ENCODE results near the gene ATP11B.

Gene ATP11B

GRCh38 chr3:182891364-182891763, 98.1 kb downstream of the ATP11B start:
- no peaks in the 10 kb centered on the region for H3K4me1 ChIP-seq (ENCODE audit: control insufficient read depth, insufficient read depth, low read length)
- 0 out of 2 replicates have a peak, but pooled peaks cover 2% of the 10 kb centered on the region for H3K36me3 ChIP-seq (ENCODE audit: control insufficient read depth, insufficient read depth, low read length)
- H3K27me3 ChIP-seq (ENCODE audit: control insufficient read depth, insufficient read depth, low read length) = no peaks in the 10 kb centered on the region
- H3K9ac ChIP-seq (ENCODE audit: low read length) = no peak overlapping the region
- H3K27ac ChIP-seq (ENCODE audit: low read depth, low read length) = no peak overlapping the region
- H3K9me3 ChIP-seq (ENCODE audit: control insufficient read depth, insufficient read depth, low read depth, low read length) = no peaks in the 10 kb centered on the region
- H3K4me3 ChIP-seq (ENCODE audit: low read depth, low read length) = no peak overlapping the region

- no peaks in the 10 kb centered on the region for H3K4me1 ChIP-seq (ENCODE audit: control insufficient read depth, insufficient read depth, low read length)
- H3K27ac ChIP-seq (ENCODE audit: low read depth, low read length) = no peak overlapping the region
- no peaks in the 10 kb centered on the region for H3K27me3 ChIP-seq (ENCODE audit: control insufficient read depth, insufficient read depth, low read length)
- H3K36me3 ChIP-seq (ENCODE audit: control insufficient read depth, insufficient read depth, low read length) = 0 out of 2 replicates have a peak, but pooled peaks cover 2% of the 10 kb centered on the region
- H3K4me3 ChIP-seq (ENCODE audit: low read depth, low read length) = no peak overlapping the region
- no peaks in the 10 kb centered on the region for H3K9me3 ChIP-seq (ENCODE audit: control insufficient read depth, insufficient read depth, low read depth, low read length)
- H3K9ac ChIP-seq (ENCODE audit: low read length) = no peak overlapping the region
Measured at GRCh38 chr3:182892226-182892625, 98.9 kb downstream of the ATP11B start.

GRCh38 chr3:182895513-182896112, 102.3 kb downstream of the ATP11B start:
- Histone ChIP-seq H3K9ac (ENCODE audit: low read length) (no peak overlapping the region), H3K27me3 (ENCODE audit: control insufficient read depth, insufficient read depth, low read length) (no peaks in the 10 kb centered on the region), H3K4me3 (ENCODE audit: low read depth, low read length) (no peak overlapping the region), H3K27ac (ENCODE audit: low read depth, low read length) (no peak overlapping the region), H3K36me3 (ENCODE audit: control insufficient read depth, insufficient read depth, low read length) (no peaks in the 10 kb centered on the region), H3K4me1 (ENCODE audit: control insufficient read depth, insufficient read depth, low read length) (no peaks in the 10 kb centered on the region), H3K9me3 (ENCODE audit: control insufficient read depth, insufficient read depth, low read depth, low read length) (no peaks in the 10 kb centered on the region)

DNA sequence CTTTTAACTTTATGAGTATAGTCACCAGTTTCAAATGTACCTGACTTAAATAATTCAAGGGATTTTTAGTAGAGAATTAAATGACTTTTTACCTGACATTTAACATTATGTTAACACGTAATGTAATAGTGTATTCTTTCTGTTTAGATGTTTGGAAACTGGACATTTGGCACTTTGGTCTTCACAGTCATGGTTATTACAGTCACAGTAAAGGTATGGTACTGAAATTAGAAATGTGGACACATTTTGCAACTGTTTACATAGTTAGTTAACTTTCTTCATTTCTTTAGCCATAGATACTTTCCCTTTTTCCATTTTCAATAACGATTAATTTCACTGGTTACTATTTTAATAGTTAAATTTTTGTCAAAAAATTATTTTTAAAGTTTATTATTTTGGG, 103.2 kb downstream of the ATP11B start:
- no peaks in the 10 kb centered on the region for H3K36me3 ChIP-seq (ENCODE audit: control insufficient read depth, insufficient read depth, low read length)
- no peak overlapping the region for H3K4me3 ChIP-seq (ENCODE audit: low read depth, low read length)
- no peak overlapping the region for H3K27ac ChIP-seq (ENCODE audit: low read depth, low read length)

DNA sequence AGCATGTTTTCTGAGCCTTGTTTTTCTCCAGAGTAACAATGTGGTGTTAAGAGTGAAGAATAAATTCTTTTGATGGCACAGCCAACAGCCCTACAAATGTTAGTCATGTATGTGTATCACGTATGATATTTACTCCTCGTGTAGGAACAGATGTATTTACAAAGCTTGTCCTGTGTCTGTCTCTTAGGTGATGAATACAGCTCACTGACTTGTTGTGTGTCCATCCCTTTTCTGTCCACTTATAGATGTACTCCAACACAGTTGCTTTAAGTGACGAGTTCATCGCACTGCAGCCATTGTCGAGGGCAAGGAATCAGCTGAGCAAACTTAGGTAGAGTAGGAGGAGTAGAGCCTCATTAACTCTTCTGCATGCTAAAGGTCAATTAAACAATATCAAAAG, 108.9 kb downstream of the ATP11B start:
- H3K27me3 ChIP-seq (ENCODE audit: control insufficient read depth, insufficient read depth, low read length) = no peaks in the 10 kb centered on the region
- no peaks in the 10 kb centered on the region for H3K9me3 ChIP-seq (ENCODE audit: control insufficient read depth, insufficient read depth, low read depth, low read length)
- H3K4me1 ChIP-seq (ENCODE audit: control insufficient read depth, insufficient read depth, low read length) = 0 out of 2 replicates have a peak, but pooled peaks cover 4% of the 10 kb centered on the region
- H3K36me3 ChIP-seq (ENCODE audit: control insufficient read depth, insufficient read depth, low read length) = no peaks in the 10 kb centered on the region
- no peak overlapping the region for H3K9ac ChIP-seq (ENCODE audit: low read length)
- H3K27ac ChIP-seq (ENCODE audit: low read depth, low read length) = no peak overlapping the region
- H3K4me3 ChIP-seq (ENCODE audit: low read depth, low read length) = no peak overlapping the region

More for the DNA sequence above, 103.2 kb downstream of the ATP11B start:
- Histone ChIP-seq H3K4me1 (ENCODE audit: control insufficient read depth, insufficient read depth, low read length) (no peaks in the 10 kb centered on the region), H3K9ac (ENCODE audit: low read length) (no peak overlapping the region), H3K9me3 (ENCODE audit: control insufficient read depth, insufficient read depth, low read depth, low read length) (no peaks in the 10 kb centered on the region), H3K27me3 (ENCODE audit: control insufficient read depth, insufficient read depth, low read length) (no peaks in the 10 kb centered on the region)

- no peak overlapping the region for H3K4me3 ChIP-seq (ENCODE audit: low read depth, low read length)
- no peak overlapping the region for H3K9ac ChIP-seq (ENCODE audit: low read length)
- H3K36me3 ChIP-seq (ENCODE audit: control insufficient read depth, insufficient read depth, low read length) = no peaks in the 10 kb centered on the region
- no peaks in the 10 kb centered on the region for H3K27me3 ChIP-seq (ENCODE audit: control insufficient read depth, insufficient read depth, low read length)
- no peak overlapping the region for H3K27ac ChIP-seq (ENCODE audit: low read depth, low read length)
- H3K4me1 ChIP-seq (ENCODE audit: control insufficient read depth, insufficient read depth, low read length) = 0 out of 2 replicates have a peak, but pooled peaks cover 4% of the 10 kb centered on the region
- no peaks in the 10 kb centered on the region for H3K9me3 ChIP-seq (ENCODE audit: control insufficient read depth, insufficient read depth, low read depth, low read length)
Measured at GRCh38 chr3:182904164-182904563, 110.9 kb downstream of the ATP11B start.

DNA sequence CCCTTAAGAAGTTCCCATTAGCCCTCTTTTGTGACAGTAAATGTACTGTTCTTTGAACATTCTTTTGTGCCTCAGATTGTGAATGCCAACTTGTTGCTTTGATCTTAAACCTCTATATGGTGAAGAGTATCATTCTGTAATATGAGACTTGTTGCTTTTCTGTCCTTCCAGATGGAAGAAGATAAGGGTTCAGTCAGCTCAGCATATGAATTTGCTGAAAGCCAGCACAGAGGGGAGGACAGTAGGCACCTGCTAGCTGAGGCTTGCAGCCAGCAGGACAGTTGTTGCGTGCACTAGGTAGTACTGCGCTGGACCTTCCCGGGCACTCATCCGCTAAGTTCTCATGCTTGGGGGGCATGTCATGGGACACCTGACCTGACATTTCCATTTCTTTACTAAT, 112.3 kb downstream of the ATP11B start:
- H3K9ac ChIP-seq (ENCODE audit: low read length) = no peak overlapping the region

DNA sequence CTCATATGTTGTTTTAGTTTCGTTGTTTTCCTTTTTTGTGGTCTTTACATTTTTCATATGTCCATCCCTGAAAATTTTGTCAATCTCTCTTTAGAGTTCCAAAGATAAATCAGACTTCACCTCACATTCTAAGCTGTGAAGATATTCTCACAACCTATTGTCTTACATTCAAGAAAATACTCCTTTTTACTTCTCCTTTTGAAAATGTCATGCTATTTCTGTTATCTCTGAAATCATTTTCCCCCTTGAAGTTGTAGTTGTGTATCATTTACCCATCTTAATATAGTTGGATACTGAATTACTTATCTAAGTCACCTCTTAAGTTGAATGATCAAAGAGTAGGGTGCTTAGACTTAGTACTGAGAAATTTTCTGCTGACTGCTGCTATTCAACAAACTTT, 112.7 kb downstream of the ATP11B start:
- no peak overlapping the region for H3K27ac ChIP-seq (ENCODE audit: low read depth, low read length)
- no peaks in the 10 kb centered on the region for H3K27me3 ChIP-seq (ENCODE audit: control insufficient read depth, insufficient read depth, low read length)
- no peaks in the 10 kb centered on the region for H3K36me3 ChIP-seq (ENCODE audit: control insufficient read depth, insufficient read depth, low read length)
- no peak overlapping the region for H3K9ac ChIP-seq (ENCODE audit: low read length)
- H3K4me1 ChIP-seq (ENCODE audit: control insufficient read depth, insufficient read depth, low read length) = peaks cover 5% of the 10 kb centered on the region; the same call in 1 of the 2 replicates
- H3K9me3 ChIP-seq (ENCODE audit: control insufficient read depth, insufficient read depth, low read depth, low read length) = no peaks in the 10 kb centered on the region
- no peak overlapping the region for H3K4me3 ChIP-seq (ENCODE audit: low read depth, low read length)

More for the DNA sequence above, 112.3 kb downstream of the ATP11B start:
- Histone ChIP-seq H3K9me3 (ENCODE audit: control insufficient read depth, insufficient read depth, low read depth, low read length) (no peaks in the 10 kb centered on the region), H3K36me3 (ENCODE audit: control insufficient read depth, insufficient read depth, low read length) (no peaks in the 10 kb centered on the region), H3K4me1 (ENCODE audit: control insufficient read depth, insufficient read depth, low read length) (0 out of 2 replicates have a peak, but pooled peaks cover 4% of the 10 kb centered on the region), H3K27ac (ENCODE audit: low read depth, low read length) (no peak overlapping the region), H3K27me3 (ENCODE audit: control insufficient read depth, insufficient read depth, low read length) (no peaks in the 10 kb centered on the region), H3K4me3 (ENCODE audit: low read depth, low read length) (no peak overlapping the region)

- Histone ChIP-seq H3K27ac (ENCODE audit: low read depth, low read length) (no peak overlapping the region), H3K4me1 (ENCODE audit: control insufficient read depth, insufficient read depth, low read length) (peaks cover 12% of the 10 kb centered on the region), H3K36me3 (ENCODE audit: control insufficient read depth, insufficient read depth, low read length) (no peaks in the 10 kb centered on the region)
Measured at GRCh38 chr3:182908471-182908870, 115.2 kb downstream of the ATP11B start.

GRCh38 chr3:182909318-182910040, 116.2 kb downstream of the ATP11B start:
- Histone ChIP-seq H3K4me3 (ENCODE audit: low read depth, low read length) (no peak overlapping the region), H3K4me1 (ENCODE audit: control insufficient read depth, insufficient read depth, low read length) (peaks cover 12% of the 10 kb centered on the region), H3K9ac (ENCODE audit: low read length) (no peak overlapping the region), H3K9me3 (ENCODE audit: control insufficient read depth, insufficient read depth, low read depth, low read length) (no peaks in the 10 kb centered on the region), H3K27ac (ENCODE audit: low read depth, low read length) (no peak overlapping the region), H3K27me3 (ENCODE audit: control insufficient read depth, insufficient read depth, low read length) (no peaks in the 10 kb centered on the region), H3K36me3 (ENCODE audit: control insufficient read depth, insufficient read depth, low read length) (no peaks in the 10 kb centered on the region)

More at GRCh38 chr3:182908471-182908870, 115.2 kb downstream of the ATP11B start:
- H3K4me3 ChIP-seq (ENCODE audit: low read depth, low read length) = no peak overlapping the region
- H3K9ac ChIP-seq (ENCODE audit: low read length) = no peak overlapping the region
- no peaks in the 10 kb centered on the region for H3K27me3 ChIP-seq (ENCODE audit: control insufficient read depth, insufficient read depth, low read length)
- no peaks in the 10 kb centered on the region for H3K9me3 ChIP-seq (ENCODE audit: control insufficient read depth, insufficient read depth, low read depth, low read length)

All from HUES6 (cell line).